HepG2 (cell line): ENCODE data around the gene UHMK1. TPM values are rescaled to one million over a fixed set of nuclear protein-coding genes. Genes with fewer than 3 reads are reported as not detected.

Source experiments
- ATAC-seq: fragments of 200-7000 bp; cut with Tn5 transposase; 3 replicates; pipeline ENCODE4 v1.9.1; 2020; ENCODE audit warnings: mild to moderate bottlenecking, moderate library complexity
- BruUV-seq: library from RNA; stranded (reverse); fragments of 400-500 nt; replicated peaks from 2 replicates; lab custom pipeline; 2021; lab: Mats Ljungman, UMichigan
- CTCF ChIA-PET: fragments of 300-600 bp; formaldehyde crosslinking; extraction: SDS; loops from one replicate; lab custom pipeline; 2021; ENCODE audit warnings: low total read pairs, inconsistent platforms, low intra/inter-chr PET ratio; lab: Yijun Ruan, JAX
- POLR2A ChIA-PET: fragments of 350-600 bp; sonication (Branson Sonifier 250); formaldehyde crosslinking; loops from one replicate; lab custom pipeline; 2020; ENCODE audit warnings: antibody characterized with exemption, inconsistent platforms; lab: Yijun Ruan, JAX
- DNase-seq: peaks from one replicate; pipeline ENCODE4 v3.0.0-alpha.2; 2015; ENCODE audit warnings: low spot score
- FAIRE-seq: peaks from 3 replicates; lab custom pipeline; 2011; peaks lifted over from hg19 to GRCh38; lab: Jason Lieb, UNC
- H2AFZ ChIP-seq: one replicate; pipeline ENCODE4 v1.6.1; 2011; ENCODE audit warnings: low read length, inconsistent platforms
- H3K27ac ChIP-seq: fragments of 300-600 bp; 3 replicates; pipeline ENCODE4 v1.8.0; 2011; ENCODE audit warnings: mixed run types, mild to moderate bottlenecking, mixed read lengths, low read length, inconsistent platforms; ENCODE audit not compliant: insufficient read depth; ENCODE audit errors: extremely low read length
- H3K27me3 ChIP-seq, 2 experiments: fragments of 200-600 bp in 1 of 2; 2 replicates in 1 of 2; 3 replicates in 1 of 2; pipeline versions ENCODE4 v1.6.0 to v1.8.0; 2011; ENCODE audit warnings: low read length in 2 of 2, mild to moderate bottlenecking in 2 of 2, moderate library complexity in 2 of 2, inconsistent platforms in 1 of 2; ENCODE audit not compliant: insufficient read depth in 2 of 2, control insufficient read depth in 1 of 2
- H3K36me3 ChIP-seq, 2 experiments: fragments of 200-600 bp in 1 of 2; replicated peaks in 1 of 2; 2 replicates in 1 of 2; 3 replicates in 1 of 2; pipeline versions ENCODE4 v1.5.1 to v1.8.0; 2011; ENCODE audit warnings: low read length in 2 of 2, inconsistent platforms in 1 of 2; ENCODE audit not compliant: insufficient read depth in 2 of 2, control insufficient read depth in 1 of 2
- H3K4me1 ChIP-seq: 2 replicates; pipeline ENCODE4 v1.5.1; 2012; ENCODE audit warnings: low read length, inconsistent platforms; ENCODE audit not compliant: insufficient read depth
- H3K4me2 ChIP-seq: 2 replicates; pipeline ENCODE4 v1.6.0; 2011; ENCODE audit warnings: low read depth, low read length, inconsistent platforms
- H3K4me3 ChIP-seq, 3 experiments: fragments of 200-600 bp in 1 of 3; sonication (generic), shearing (Covaris generic) in 1 of 3; replicated peaks in 1 of 3; 2 replicates each; pipeline ENCODE4 v1.5.1; 2011 to 2016; ENCODE audit warnings: low read length in 3 of 3, inconsistent platforms in 2 of 3, low read depth in 2 of 3, mild to moderate bottlenecking in 2 of 3, control low read depth in 1 of 3, mixed read lengths in 1 of 3; ENCODE audit not compliant: insufficient read depth in 1 of 3
- H3K79me2 ChIP-seq: one replicate; pipeline ENCODE4 v1.6.1; 2011; ENCODE audit warnings: low read length, inconsistent platforms; ENCODE audit not compliant: insufficient read depth
- H3K9ac ChIP-seq: 2 replicates; pipeline ENCODE4 v1.6.0; 2011; ENCODE audit warnings: mild to moderate bottlenecking, low read depth, low read length, inconsistent platforms; ENCODE audit not compliant: insufficient read depth
- H3K9me3 ChIP-seq: 2 replicates; pipeline ENCODE4 v1.5.1; 2012; ENCODE audit warnings: mild to moderate bottlenecking, low read length
- H4K20me1 ChIP-seq: 2 replicates; pipeline ENCODE4 v1.6.0; 2011; ENCODE audit warnings: inconsistent platforms, mild to moderate bottlenecking, low read length, moderate library complexity; ENCODE audit not compliant: insufficient read depth
- ARHGAP35 ChIP-seq: sonication (generic); formaldehyde crosslinking; IDR thresholded peaks from 2 replicates; pipeline ENCODE4 v1.9.0; 2022; ENCODE audit warnings: mild to moderate bottlenecking, inconsistent platforms, moderate library complexity, missing genetic modification reagents, borderline replicate concordance
- ATF5 ChIP-seq: sonication (generic); formaldehyde crosslinking; IDR thresholded peaks from 2 replicates; pipeline ENCODE4 v1.4.0; 2020; ENCODE audit warnings: mild to moderate bottlenecking, low read depth, missing genetic modification reagents
- CHD2 ChIP-seq: IDR thresholded peaks from 2 replicates; pipeline ENCODE4 v1.6.1; 2011; ENCODE audit warnings: low read depth, low read length, improper control_type of control experiment
- FOXJ3 ChIP-seq: sonication (generic); formaldehyde crosslinking; IDR thresholded peaks from 2 replicates; pipeline ENCODE4 v1.4.0; 2020; ENCODE audit warnings: missing genetic modification reagents, mild to moderate bottlenecking, borderline replicate concordance
- IKZF5 ChIP-seq: IDR thresholded peaks from 2 replicates; pipeline ENCODE4 v1.6.1; 2018; ENCODE audit warnings: missing genetic modification reagents, mild to moderate bottlenecking, missing compliant biosample characterization
- MAZ ChIP-seq, 2 experiments: sonication (generic) in 1 of 2; formaldehyde crosslinking in 1 of 2; IDR thresholded peaks; 2 replicates each; pipeline versions ENCODE4 v1.5.0 to v1.6.1; 2012 to 2020; ENCODE audit warnings: low read depth in 2 of 2, mild to moderate bottlenecking in 2 of 2, borderline replicate concordance in 1 of 2, improper control_type of control experiment in 1 of 2, low read length in 1 of 2, missing genetic modification reagents in 1 of 2, moderate library complexity in 1 of 2
- NFIB ChIP-seq: sonication (generic); formaldehyde crosslinking; IDR thresholded peaks from 2 replicates; pipeline ENCODE4 v1.9.0; 2021; ENCODE audit warnings: missing genetic modification reagents, mild to moderate bottlenecking, borderline replicate concordance
- POGZ ChIP-seq: sonication (generic); formaldehyde crosslinking; IDR thresholded peaks from 2 replicates; pipeline ENCODE4 v1.4.0; 2020; ENCODE audit warnings: mild to moderate bottlenecking, missing genetic modification reagents
- POLR2A ChIP-seq, 2 experiments: IDR thresholded peaks; 2 replicates each; pipeline ENCODE4 v1.6.1; 2011; ENCODE audit warnings: low read depth in 2 of 2, low read length in 2 of 2, mild to moderate bottlenecking in 1 of 2, moderate library complexity in 1 of 2; ENCODE audit not compliant: insufficient read depth in 1 of 2
- ZNF230 ChIP-seq: sonication (generic); formaldehyde crosslinking; IDR thresholded peaks from 2 replicates; pipeline ENCODE4 v1.4.0; 2020; ENCODE audit warnings: mild to moderate bottlenecking, missing genetic modification reagents
- ZNF562 ChIP-seq: sonication (generic); formaldehyde crosslinking; IDR thresholded peaks from 2 replicates; pipeline ENCODE4 v1.8.0; 2022; ENCODE audit warnings: missing genetic modification reagents, borderline replicate concordance
- ZNF614 ChIP-seq: IDR thresholded peaks from 2 replicates; pipeline ENCODE4 v1.6.1; 2018; ENCODE audit warnings: missing biosample characterization, missing genetic modification reagents, inconsistent platforms, borderline replicate concordance
- WGBS: methylation state at CpG from one replicate; pipeline ENCODE4 v1.1.6; 2017; ENCODE audit warnings: low lambda C conversion rate; 5-methylcytosine and 5-hydroxymethylcytosine counted together
- in situ Hi-C: cut with HindIII; loops from 2 replicates; pipeline ENCODE4 v1.10.0; 2017; ENCODE audit warnings: low pct_unique_long_range_greater_than_20kb; ENCODE audit not compliant: extremely low pct_ligation_motif_present
- intact Hi-C: fragments of 100-400 bp; cut with micrococcal nuclease; formaldehyde crosslinking; loops from one replicate; pipeline ENCODE4 v1.10.0; 2022; ENCODE audit not compliant: unreplicated experiment
- polyA plus RNA-seq, 8 experiments: library from polyadenylated mRNA; depleted of rRNA in 3 of 8; stranded (reverse) in 7 of 8; unstranded in 1 of 8; fragments of >200 nt; fragmentation: Illumina TruSeq in 4 of 8; extraction: Trizol in 4 of 8; gene quantifications; 2 replicates each; pipeline versions ENCODE4 v1.2.1 to v1.2.3, GENCODE V29; 2011 to 2016; ENCODE audit warnings: low read depth in 4 of 8, missing spikeins in 1 of 8, mixed read lengths in 1 of 8; ENCODE audit not compliant: insufficient read depth in 1 of 8
- total RNA-seq, 5 experiments: library from RNA; depleted of rRNA; stranded (reverse); fragments of >200 nt; fragmentation: Illumina TruSeq; extraction: Trizol; gene quantifications; 2 replicates each; pipeline ENCODE4 v1.2.3, GENCODE V29; 2016; ENCODE audit warnings: low read depth in 1 of 5
- TF ChIP-seq, protein P1 (sequence below): sonication (generic); formaldehyde crosslinking; IDR thresholded peaks from 2 replicates; pipeline ENCODE4 v1.5.0; 2020; ENCODE audit warnings: missing genetic modification reagents
- TF ChIP-seq, protein P2 (sequence below): sonication (generic); formaldehyde crosslinking; IDR thresholded peaks from 2 replicates; pipeline ENCODE4 v1.5.0; 2020; ENCODE audit warnings: mild to moderate bottlenecking, missing genetic modification reagents

The UHMK1 gene
- total and polyA plus RNA-seq, 2 of the 13 experiments (the other 11 are each of a cell fraction or from before 2014, with no cell fraction given) = 12.9 to 20.0 TPM

DNA sequence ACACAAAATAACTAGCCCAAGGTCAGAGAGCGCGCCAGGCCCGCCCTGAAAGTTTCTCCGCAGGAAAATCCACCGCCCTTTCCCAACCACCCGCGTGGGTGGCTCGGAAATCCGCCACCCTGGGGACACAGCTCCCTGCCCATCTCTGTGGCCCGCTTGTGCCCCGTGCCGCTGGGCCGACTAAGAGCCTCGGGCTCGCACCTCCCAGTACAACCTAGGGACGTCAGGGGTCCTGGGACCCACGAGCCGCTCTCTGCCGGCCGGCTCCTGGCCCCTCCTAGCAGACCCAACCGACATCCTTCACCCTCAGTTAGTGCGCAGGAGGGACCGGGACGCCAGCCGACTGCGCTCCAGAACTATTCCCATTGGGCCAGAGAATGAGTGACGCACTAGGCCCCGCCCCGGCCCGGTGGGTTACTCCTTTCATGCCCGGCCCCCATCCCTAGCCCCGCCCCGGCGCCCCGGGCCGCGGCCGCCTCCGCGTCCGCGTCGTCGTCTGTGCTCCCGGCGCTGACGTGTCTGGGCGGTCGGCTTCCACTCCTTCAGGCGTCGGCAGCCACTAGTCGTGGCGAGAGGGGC lies 63.5 kb downstream of the UHMK1 start (continued):
- TF ChIP-seq POGZ (0 out of 2 replicates have a peak, but pooled peaks have one; percentile 60), POLR2A (IDR thresholded peaks at IDR 0.05; ENCODE audit: insufficient read depth in 1 of 2, low read depth in 2 of 2, low read length in 2 of 2) (peak in 1 of 2 experiments; percentile 28; a peak in 2 of 4 replicates)
- TF ChIP-seq, all 625 proteins: peak for 77

DNA sequence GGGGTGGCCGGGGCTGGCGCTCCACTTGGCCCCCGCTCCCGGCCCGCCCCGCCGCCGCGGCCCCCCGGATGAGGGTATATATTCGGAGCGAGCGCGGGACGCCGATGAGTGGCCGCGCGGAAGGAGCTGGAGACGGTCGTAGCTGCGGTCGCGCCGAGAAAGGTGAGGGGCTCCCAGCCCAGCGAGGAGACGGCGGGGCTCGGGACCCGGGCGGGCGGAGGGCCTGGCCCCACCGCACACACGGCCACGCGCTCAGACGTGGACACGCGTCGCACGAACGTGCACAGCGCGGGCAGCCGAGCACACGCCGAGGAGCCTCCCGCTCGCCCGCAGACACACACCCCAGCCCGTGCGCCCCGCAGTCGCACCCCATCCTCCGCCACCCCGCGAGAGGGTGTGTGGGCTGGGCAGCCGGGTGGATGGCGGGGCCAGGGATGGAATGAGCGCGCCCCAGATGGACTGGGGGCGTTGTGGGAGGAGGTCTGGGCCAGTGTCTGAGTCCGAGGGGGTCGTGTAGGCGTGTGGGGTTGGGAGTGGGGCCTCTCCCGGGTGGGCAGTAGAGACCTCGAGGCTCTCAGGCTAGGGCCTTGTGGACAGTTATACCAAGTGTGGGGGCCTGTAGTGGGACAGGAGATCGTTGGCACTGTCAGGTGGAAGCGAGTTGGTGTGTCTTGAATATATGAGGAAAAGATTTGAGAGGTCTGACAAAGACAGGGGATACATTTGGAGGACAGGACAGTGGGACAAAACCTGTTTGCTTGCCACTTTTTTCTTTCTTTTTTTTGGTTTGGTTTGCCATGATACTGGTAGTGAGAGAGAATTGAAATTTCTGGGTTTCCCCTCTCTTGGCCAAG lies 64.2 kb downstream of the UHMK1 start, which contains the start of gene UAP1:
Gene UAP1 (plus strand): TSS at position 107 of the 854 bp plus-strand sequence. CDS start 4,347 bp downstream, outside the sequence.
- intact Hi-C loops = loop anchor here (2.0 to 5.0 kb wide), 2 partner anchors 35 to 63 kb away; no protein-coding TSS in a partner anchor
- TF ChIP-seq ZNF230 = peak; percentile 39
- no peak for TF ChIP-seq CHD2
- no peak for TF ChIP-seq FOXJ3
- TF ChIP-seq ZNF614 (CRISPR knock-in tag) = no peak
- no peak for TF ChIP-seq NFIB (CRISPR knock-in tag)
- TF ChIP-seq, protein P1, sequence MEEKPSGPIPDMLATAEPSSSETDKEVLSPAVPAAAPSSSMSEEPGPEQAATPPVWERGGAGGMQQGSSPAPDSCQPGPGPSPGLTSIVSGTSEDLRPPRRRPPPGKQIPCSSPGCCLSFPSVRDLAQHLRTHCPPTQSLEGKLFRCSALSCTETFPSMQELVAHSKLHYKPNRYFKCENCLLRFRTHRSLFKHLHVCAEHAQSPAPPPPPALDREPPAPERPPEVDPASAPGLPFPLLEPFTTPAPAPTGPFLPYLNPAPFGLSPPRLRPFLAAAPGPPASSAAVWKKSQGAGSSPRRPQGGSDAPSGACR (CRISPR knock-in tag) = no peak; the same call in 1 of the 2 replicates
- TF ChIP-seq ATF5 (CRISPR knock-in tag) = no peak
- no peak for TF ChIP-seq IKZF5
- TF ChIP-seq ARHGAP35 (CRISPR knock-in tag) = no peak; the same call in 1 of the 2 replicates
- TF ChIP-seq MAZ (IDR thresholded peaks at IDR 0.05; ENCODE audit: borderline replicate concordance, low read depth, low read length) = peak; percentile 98
- peak; percentile 83 for TF ChIP-seq MAZ (CRISPR knock-in tag; IDR thresholded peaks at IDR 0.05; ENCODE audit: low read depth)
- TF ChIP-seq ZNF562 (CRISPR knock-in tag) = 0 out of 2 replicates have a peak, but pooled peaks have one; percentile 55
- TF ChIP-seq, protein P2, sequence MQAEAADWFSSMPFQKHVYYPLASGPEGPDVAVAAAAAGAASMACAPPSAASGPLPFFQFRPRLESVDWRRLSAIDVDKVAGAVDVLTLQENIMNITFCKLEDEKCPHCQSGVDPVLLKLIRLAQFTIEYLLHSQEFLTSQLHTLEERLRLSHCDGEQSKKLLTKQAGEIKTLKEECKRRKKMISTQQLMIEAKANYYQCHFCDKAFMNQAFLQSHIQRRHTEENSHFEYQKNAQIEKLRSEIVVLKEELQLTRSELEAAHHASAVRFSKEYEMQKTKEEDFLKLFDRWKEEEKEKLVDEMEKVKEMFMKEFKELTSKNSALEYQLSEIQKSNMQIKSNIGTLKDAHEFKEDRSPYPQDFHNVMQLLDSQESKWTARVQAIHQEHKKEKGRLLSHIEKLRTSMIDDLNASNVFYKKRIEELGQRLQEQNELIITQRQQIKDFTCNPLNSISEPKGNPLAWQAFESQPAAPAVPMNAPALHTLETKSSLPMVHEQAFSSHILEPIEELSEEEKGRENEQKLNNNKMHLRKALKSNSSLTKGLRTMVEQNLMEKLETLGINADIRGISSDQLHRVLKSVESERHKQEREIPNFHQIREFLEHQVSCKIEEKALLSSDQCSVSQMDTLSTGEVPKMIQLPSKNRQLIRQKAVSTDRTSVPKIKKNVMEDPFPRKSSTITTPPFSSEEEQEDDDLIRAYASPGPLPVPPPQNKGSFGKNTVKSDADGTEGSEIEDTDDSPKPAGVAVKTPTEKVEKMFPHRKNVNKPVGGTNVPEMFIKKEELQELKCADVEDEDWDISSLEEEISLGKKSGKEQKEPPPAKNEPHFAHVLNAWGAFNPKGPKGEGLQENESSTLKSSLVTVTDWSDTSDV (CRISPR knock-in tag) = peak; percentile 80; the same call in 1 of the 2 replicates

More for the DNA sequence above, 64.2 kb downstream of the UHMK1 start, which contains the start of gene UAP1:
- H4K20me1 ChIP-seq = peaks cover 15% of the 10 kb centered on the region; the same call in 1 of the 2 replicates
- POLR2A ChIA-PET = interaction anchor here (0.6 to 1.5 kb wide), 4 partner anchors 11 to 35 kb away, joined by 3 to 9 read pairs (median 3); no protein-coding TSS in a partner anchor
- no peak for DNase-seq
- peak within 1 kb of the TSS; percentile 90 for H3K4me2 ChIP-seq
- H3K4me3 ChIP-seq = peak within 1 kb of the TSS; percentile 79 to 100 (median 96)
- peaks cover 50% of the 10 kb centered on the region for H3K4me1 ChIP-seq
- WGBS = 0% methylated on average over 12 of the region's 69 CpGs
- H3K9ac ChIP-seq = peak within 1 kb of the TSS; percentile 97
- BruUV-seq = no TSS peak
- no peaks in the 10 kb centered on the region; a peak in 1 of 5 replicates for H3K27me3 ChIP-seq
- H3K36me3 ChIP-seq = peaks cover 0 to 6% of the 10 kb centered on the region in 2 experiments; a peak in 2 of 5 replicates
- FAIRE-seq = no peak
- in situ Hi-C loops = no loop called here
- CTCF ChIA-PET = no interaction called here
- H3K27ac ChIP-seq = peak within 1 kb of the TSS; percentile 95
- H3K9me3 ChIP-seq = no peaks in the 10 kb centered on the region
- H2AFZ ChIP-seq = no peak within 1 kb of the TSS
- H3K79me2 ChIP-seq = peaks cover 49% of the 10 kb centered on the region
- peak; percentile 52 for ATAC-seq
